HCT116 (cell line): Measurements from ENCODE around the gene GRIP2. TPM values are rescaled to one million over a fixed set of nuclear protein-coding genes. Genes with fewer than 3 reads are reported as not detected.

Experiments
- ATAC-seq: fragments of 200-7000 bp; cut with Tn5 transposase; 2 replicates; pipeline ENCODE4 v1.9.1; 2020; ENCODE audit warnings: mild to moderate bottlenecking, moderate library complexity
- BruUV-seq: library from RNA; stranded (reverse); fragments of 400-500 nt; replicated peaks from 2 replicates; lab custom pipeline; 2021; lab: Mats Ljungman, UMichigan
- CTCF ChIA-PET: fragments of 300-600 bp; sonication (Branson Sonifier 250); formaldehyde crosslinking; loops from one replicate; lab custom pipeline; 2021; ENCODE audit warnings: antibody characterized with exemption; lab: Charles Lee
- POLR2A ChIA-PET: fragments of 300-600, 350-600 bp; sonication (Branson Sonifier 250); formaldehyde crosslinking; loops from one replicate; lab custom pipeline; 2021; ENCODE audit warnings: antibody characterized with exemption; lab: Charles Lee
- RAD21 ChIA-PET, 2 experiments: fragments of 300-600 bp; sonication (Branson Sonifier 250); formaldehyde crosslinking; loops; one replicate each; lab custom pipeline; 2023; ENCODE audit warnings: low total read pairs in 2 of 2; ENCODE audit not compliant: uncharacterized antibody in 2 of 2, unreplicated experiment in 2 of 2, low non-redundant PET in 1 of 2; lab: Charles Lee
- DNase-seq: peaks from one replicate; pipeline ENCODE4 v3.0.0-alpha.2; 2010; ENCODE audit warnings: low read depth, low spot score
- H2AFZ ChIP-seq: fragments of 200-600 bp; shearing (Covaris generic), sonication (generic); 2 replicates; pipeline ENCODE4 v1.6.1; 2017; ENCODE audit warnings: low read depth, mixed run types, mixed read lengths, antibody characterized with exemption, low read length; ENCODE audit not compliant: poor library complexity, severe bottlenecking
- H3K27ac ChIP-seq: 2 replicates; pipeline ENCODE4 v1.5.1; 2012; ENCODE audit warnings: low read depth, low read length
- H3K27me3 ChIP-seq: fragments of 200-600 bp; sonication (generic); 2 replicates; pipeline ENCODE4 v1.6.1; 2016; ENCODE audit warnings: mixed run types, low read length, mixed read lengths; ENCODE audit not compliant: insufficient read depth
- H3K36me3 ChIP-seq, 2 experiments: fragments of 200-500 bp in 1 of 2; fragments of 200-600 bp in 1 of 2; sonication (Bioruptor generic) in 1 of 2; sonication (generic) in 1 of 2; 2 replicates each; pipeline versions ENCODE4 v1.5.1 to v1.6.1; 2014 to 2016; ENCODE audit warnings: low read length in 2 of 2, inconsistent platforms in 1 of 2, mixed read lengths in 1 of 2, mixed run types in 1 of 2; ENCODE audit not compliant: insufficient read depth in 2 of 2, control insufficient read depth in 1 of 2
- H3K4me1 ChIP-seq, 2 experiments: fragments of 200-600 bp in 1 of 2; sonication (generic) in 1 of 2; 2 replicates each; pipeline versions ENCODE4 v1.5.1 to v1.6.1; 2012 to 2017; ENCODE audit warnings: low read length in 2 of 2, inconsistent platforms in 1 of 2, mild to moderate bottlenecking in 1 of 2, mixed read lengths in 1 of 2, mixed run types in 1 of 2, moderate library complexity in 1 of 2; ENCODE audit not compliant: insufficient read depth in 2 of 2, control insufficient read depth in 1 of 2
- H3K4me2 ChIP-seq: fragments of 200-600 bp; sonication (generic); 2 replicates; pipeline ENCODE4 v1.6.1; 2017; ENCODE audit warnings: mixed run types, low read length, mixed read lengths
- H3K4me3 ChIP-seq, 2 experiments: fragments of 200-600 bp in 1 of 2; sonication (generic) in 1 of 2; replicated peaks in 1 of 2; 2 replicates each; pipeline ENCODE4 v1.5.1; 2011 to 2016; ENCODE audit warnings: low read length in 2 of 2, control low read depth in 1 of 2, low read depth in 1 of 2, mild to moderate bottlenecking in 1 of 2, mixed read lengths in 1 of 2, mixed run types in 1 of 2
- H3K79me2 ChIP-seq: fragments of 200-600 bp; sonication (generic); 2 replicates; pipeline ENCODE4 v1.6.1; 2017; ENCODE audit warnings: mild to moderate bottlenecking, mixed run types, low read length, moderate library complexity, mixed read lengths; ENCODE audit not compliant: insufficient read depth
- H3K9ac ChIP-seq: fragments of 200-600 bp; sonication (generic); 2 replicates; pipeline ENCODE4 v1.6.1; 2016; ENCODE audit warnings: low read length, mixed read lengths
- H3K9me2 ChIP-seq: fragments of 200-600 bp; sonication (generic), shearing (Covaris generic); 2 replicates; pipeline ENCODE4 v1.6.1; 2017; ENCODE audit warnings: mixed run types, mild to moderate bottlenecking, moderate library complexity; ENCODE audit not compliant: insufficient read depth
- H3K9me3 ChIP-seq, 2 experiments: fragments of 200-500 bp in 1 of 2; fragments of 200-600 bp in 1 of 2; sonication (Bioruptor generic) in 1 of 2; sonication (generic) in 1 of 2; 2 replicates each; pipeline ENCODE4 v1.6.1; 2014 to 2017; ENCODE audit warnings: low read length in 2 of 2, mixed read lengths in 2 of 2, inconsistent platforms in 1 of 2, low read depth in 1 of 2, mild to moderate bottlenecking in 1 of 2, mixed run types in 1 of 2, moderate library complexity in 1 of 2; ENCODE audit not compliant: control insufficient read depth in 1 of 2, insufficient read depth in 1 of 2
- H4K20me1 ChIP-seq: fragments of 200-600 bp; sonication (generic), shearing (Covaris generic); 2 replicates; pipeline ENCODE4 v1.6.1; 2017; ENCODE audit warnings: mixed run types, mild to moderate bottlenecking, moderate library complexity; ENCODE audit not compliant: insufficient read depth
- CBX3 ChIP-seq: IDR thresholded peaks from 2 replicates; pipeline ENCODE4 v1.6.1; 2012; ENCODE audit warnings: low read depth
- EGR1 ChIP-seq: IDR thresholded peaks from 2 replicates; pipeline ENCODE4 v1.6.1; 2012; ENCODE audit warnings: low read depth
- ELF1 ChIP-seq: IDR thresholded peaks from 2 replicates; pipeline ENCODE4 v1.6.1; 2012; ENCODE audit warnings: low read depth, borderline replicate concordance
- FOSL1 ChIP-seq: IDR thresholded peaks from 2 replicates; pipeline ENCODE4 v1.6.1; 2012; ENCODE audit warnings: low read depth
- JUND ChIP-seq: IDR thresholded peaks from 2 replicates; pipeline ENCODE4 v1.6.1; 2012
- POLR2AphosphoS5 ChIP-seq: IDR thresholded peaks from 2 replicates; pipeline ENCODE4 v1.6.1; 2011; ENCODE audit warnings: mild to moderate bottlenecking, low read depth, low read length, moderate library complexity
- SIN3A ChIP-seq: IDR thresholded peaks from 2 replicates; pipeline ENCODE4 v1.6.1; 2012; ENCODE audit warnings: low read depth
- SRF ChIP-seq: IDR thresholded peaks from 2 replicates; pipeline ENCODE4 v1.6.1; 2012; ENCODE audit warnings: low read depth
- ZNF274 ChIP-seq: fragments of 200-500 bp; sonication (Bioruptor generic); IDR thresholded peaks from 2 replicates; pipeline ENCODE4 v1.6.1; 2014; ENCODE audit warnings: mild to moderate bottlenecking, low read depth, low read length, inconsistent platforms
- intact Hi-C: fragments of 100-400 bp; cut with micrococcal nuclease; formaldehyde crosslinking; loops from 2 replicates; pipeline ENCODE4 v1.10.0; 2022
- total RNA-seq: library from RNA; stranded (reverse); gene quantifications from one replicate; pipeline ENCODE4 v1.2.1, GENCODE V29; 2021; ENCODE audit not compliant: unreplicated experiment
- TF ChIP-seq, protein P1 (sequence below): IDR thresholded peaks from 2 replicates; pipeline ENCODE4 v1.6.1; 2012; ENCODE audit warnings: low read depth
- TF ChIP-seq, protein P2 (sequence below): IDR thresholded peaks from 2 replicates; pipeline ENCODE4 v1.6.1; 2011; ENCODE audit warnings: mild to moderate bottlenecking, low read length, moderate library complexity; ENCODE audit not compliant: insufficient replicate concordance; ENCODE audit errors: extremely low read depth

The GRIP2 gene
- total RNA-seq, 1 experiment from 2014 or later, result 0.34 TPM

- CTCF ChIA-PET, result no interaction called here
- no peak overlapping the region for H3K27ac ChIP-seq
- no peak for DNase-seq
Observed at GRCh38 chr3:14511623-14512280, 28.4 kb downstream of the GRIP2 start.

More at GRCh38 chr3:14511623-14512280, 28.4 kb downstream of the GRIP2 start:
- Histone ChIP-seq H3K79me2 (no peaks in the 10 kb centered on the region), H3K4me1 (peaks cover 0 to 4% of the 10 kb centered on the region in 2 experiments; a peak in 1 of 4 replicates), H3K9me3 (no peaks in the 10 kb centered on the region), H3K4me2 (no peak overlapping the region), H4K20me1 (no peaks in the 10 kb centered on the region), H2AFZ (no peak overlapping the region), H3K4me3 (no peak overlapping the region), H3K9ac (no peak overlapping the region), H3K27me3 (no peaks in the 10 kb centered on the region), H3K9me2 (no peaks in the 10 kb centered on the region), H3K36me3 (no peaks in the 10 kb centered on the region)
- ChIA-PET POLR2A (no interaction called here), RAD21 (no interaction called here)
- no TSS peak for BruUV-seq
- TF ChIP-seq ELF1, result no peak
- TF ChIP-seq, protein P1, sequence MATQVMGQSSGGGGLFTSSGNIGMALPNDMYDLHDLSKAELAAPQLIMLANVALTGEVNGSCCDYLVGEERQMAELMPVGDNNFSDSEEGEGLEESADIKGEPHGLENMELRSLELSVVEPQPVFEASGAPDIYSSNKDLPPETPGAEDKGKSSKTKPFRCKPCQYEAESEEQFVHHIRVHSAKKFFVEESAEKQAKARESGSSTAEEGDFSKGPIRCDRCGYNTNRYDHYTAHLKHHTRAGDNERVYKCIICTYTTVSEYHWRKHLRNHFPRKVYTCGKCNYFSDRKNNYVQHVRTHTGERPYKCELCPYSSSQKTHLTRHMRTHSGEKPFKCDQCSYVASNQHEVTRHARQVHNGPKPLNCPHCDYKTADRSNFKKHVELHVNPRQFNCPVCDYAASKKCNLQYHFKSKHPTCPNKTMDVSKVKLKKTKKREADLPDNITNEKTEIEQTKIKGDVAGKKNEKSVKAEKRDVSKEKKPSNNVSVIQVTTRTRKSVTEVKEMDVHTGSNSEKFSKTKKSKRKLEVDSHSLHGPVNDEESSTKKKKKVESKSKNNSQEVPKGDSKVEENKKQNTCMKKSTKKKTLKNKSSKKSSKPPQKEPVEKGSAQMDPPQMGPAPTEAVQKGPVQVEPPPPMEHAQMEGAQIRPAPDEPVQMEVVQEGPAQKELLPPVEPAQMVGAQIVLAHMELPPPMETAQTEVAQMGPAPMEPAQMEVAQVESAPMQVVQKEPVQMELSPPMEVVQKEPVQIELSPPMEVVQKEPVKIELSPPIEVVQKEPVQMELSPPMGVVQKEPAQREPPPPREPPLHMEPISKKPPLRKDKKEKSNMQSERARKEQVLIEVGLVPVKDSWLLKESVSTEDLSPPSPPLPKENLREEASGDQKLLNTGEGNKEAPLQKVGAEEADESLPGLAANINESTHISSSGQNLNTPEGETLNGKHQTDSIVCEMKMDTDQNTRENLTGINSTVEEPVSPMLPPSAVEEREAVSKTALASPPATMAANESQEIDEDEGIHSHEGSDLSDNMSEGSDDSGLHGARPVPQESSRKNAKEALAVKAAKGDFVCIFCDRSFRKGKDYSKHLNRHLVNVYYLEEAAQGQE, result no peak
- TF ChIP-seq, protein P2, sequence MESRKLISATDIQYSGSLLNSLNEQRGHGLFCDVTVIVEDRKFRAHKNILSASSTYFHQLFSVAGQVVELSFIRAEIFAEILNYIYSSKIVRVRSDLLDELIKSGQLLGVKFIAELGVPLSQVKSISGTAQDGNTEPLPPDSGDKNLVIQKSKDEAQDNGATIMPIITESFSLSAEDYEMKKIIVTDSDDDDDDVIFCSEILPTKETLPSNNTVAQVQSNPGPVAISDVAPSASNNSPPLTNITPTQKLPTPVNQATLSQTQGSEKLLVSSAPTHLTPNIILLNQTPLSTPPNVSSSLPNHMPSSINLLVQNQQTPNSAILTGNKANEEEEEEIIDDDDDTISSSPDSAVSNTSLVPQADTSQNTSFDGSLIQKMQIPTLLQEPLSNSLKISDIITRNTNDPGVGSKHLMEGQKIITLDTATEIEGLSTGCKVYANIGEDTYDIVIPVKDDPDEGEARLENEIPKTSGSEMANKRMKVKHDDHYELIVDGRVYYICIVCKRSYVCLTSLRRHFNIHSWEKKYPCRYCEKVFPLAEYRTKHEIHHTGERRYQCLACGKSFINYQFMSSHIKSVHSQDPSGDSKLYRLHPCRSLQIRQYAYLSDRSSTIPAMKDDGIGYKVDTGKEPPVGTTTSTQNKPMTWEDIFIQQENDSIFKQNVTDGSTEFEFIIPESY, result no peak
- TF ChIP-seq ZNF274, result no peak
- no peak for TF ChIP-seq SIN3A
- no peak for TF ChIP-seq POLR2AphosphoS5
- no peak for TF ChIP-seq CBX3
- no peak for TF ChIP-seq JUND
- TF ChIP-seq SRF, result no peak
- no peak for TF ChIP-seq FOSL1
- no peak for TF ChIP-seq EGR1
- intact Hi-C loops, result no loop called here
- ATAC-seq, result no peak
